Measurements from ENCODE around the gene TAF7.

- TF ChIP-seq, protein P1, sequence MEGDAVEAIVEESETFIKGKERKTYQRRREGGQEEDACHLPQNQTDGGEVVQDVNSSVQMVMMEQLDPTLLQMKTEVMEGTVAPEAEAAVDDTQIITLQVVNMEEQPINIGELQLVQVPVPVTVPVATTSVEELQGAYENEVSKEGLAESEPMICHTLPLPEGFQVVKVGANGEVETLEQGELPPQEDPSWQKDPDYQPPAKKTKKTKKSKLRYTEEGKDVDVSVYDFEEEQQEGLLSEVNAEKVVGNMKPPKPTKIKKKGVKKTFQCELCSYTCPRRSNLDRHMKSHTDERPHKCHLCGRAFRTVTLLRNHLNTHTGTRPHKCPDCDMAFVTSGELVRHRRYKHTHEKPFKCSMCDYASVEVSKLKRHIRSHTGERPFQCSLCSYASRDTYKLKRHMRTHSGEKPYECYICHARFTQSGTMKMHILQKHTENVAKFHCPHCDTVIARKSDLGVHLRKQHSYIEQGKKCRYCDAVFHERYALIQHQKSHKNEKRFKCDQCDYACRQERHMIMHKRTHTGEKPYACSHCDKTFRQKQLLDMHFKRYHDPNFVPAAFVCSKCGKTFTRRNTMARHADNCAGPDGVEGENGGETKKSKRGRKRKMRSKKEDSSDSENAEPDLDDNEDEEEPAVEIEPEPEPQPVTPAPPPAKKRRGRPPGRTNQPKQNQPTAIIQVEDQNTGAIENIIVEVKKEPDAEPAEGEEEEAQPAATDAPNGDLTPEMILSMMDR (IDR thresholded peaks at IDR 0.05; ENCODE audit: insufficient read depth, low read length): no peak
- TF ChIP-seq SPI1 (IDR thresholded peaks at IDR 0.05; ENCODE audit: borderline replicate concordance, low read depth): no peak
- no peak for TF ChIP-seq REST (IDR thresholded peaks at IDR 0.05; ENCODE audit: insufficient replicate concordance, low read depth)
- no peak for TF ChIP-seq POLR2AphosphoS5 (IDR thresholded peaks at IDR 0.05; ENCODE audit: low read depth)
- no peak for TF ChIP-seq GABPA (IDR thresholded peaks at IDR 0.05; ENCODE audit: low read depth)
Measured at GRCh38 chr5:141356133-141356532, 35.5 kb upstream of the TAF7 start.

All from HL-60 (cell line).